GM18499 (cell line): Measurements from ENCODE around the gene CHD5.
"Not testable (repeated sequence)": the region's sequence is repeated elsewhere in the genome, so short reads cannot be mapped to it uniquely, and the experiment has no call there.

Experiments used
- ATAC-seq: cut with Tn5 transposase; IDR thresholded peaks from one replicate; pipeline ENCODE4 v1.9.1; 2021; ENCODE audit warnings: moderate number of reproducible peaks; ENCODE audit not compliant: insufficient read depth, unreplicated experiment

The CHD5 gene

DNA sequence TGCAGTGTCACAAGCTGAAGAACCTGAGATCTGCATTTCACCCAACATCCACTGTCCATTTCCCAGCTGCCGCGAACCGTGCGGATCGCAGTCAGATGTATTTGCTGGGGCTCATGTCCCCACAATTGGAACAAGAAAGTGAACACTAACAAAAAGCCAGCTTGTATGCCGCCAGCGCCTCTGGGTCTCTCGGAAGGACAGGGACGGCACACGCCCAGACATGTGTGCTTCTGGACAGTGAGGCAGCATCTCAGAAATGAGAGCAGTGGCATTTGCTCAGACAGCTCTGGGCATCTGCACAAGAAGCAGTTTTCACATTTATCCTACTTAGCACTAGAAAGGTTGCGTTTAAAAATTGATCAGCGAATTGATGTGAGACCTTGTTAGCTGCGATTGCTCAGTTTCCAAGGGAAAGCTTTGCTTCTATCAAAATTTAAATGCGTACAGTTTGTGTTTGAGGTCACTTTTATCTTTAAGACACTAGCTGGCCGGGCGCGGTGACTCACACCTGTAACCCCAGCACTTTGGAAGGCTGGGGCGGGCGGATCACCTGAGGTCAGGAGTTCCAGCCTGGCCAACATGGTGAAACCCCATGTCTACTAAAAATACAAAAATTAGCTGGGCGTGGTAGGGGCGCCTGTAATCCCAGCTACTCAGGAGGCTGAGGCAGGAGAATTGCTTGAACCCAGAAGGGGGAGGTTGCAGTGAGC, 105.8 kb downstream of the CHD5 start:
- no peak for ATAC-seq

DNA sequence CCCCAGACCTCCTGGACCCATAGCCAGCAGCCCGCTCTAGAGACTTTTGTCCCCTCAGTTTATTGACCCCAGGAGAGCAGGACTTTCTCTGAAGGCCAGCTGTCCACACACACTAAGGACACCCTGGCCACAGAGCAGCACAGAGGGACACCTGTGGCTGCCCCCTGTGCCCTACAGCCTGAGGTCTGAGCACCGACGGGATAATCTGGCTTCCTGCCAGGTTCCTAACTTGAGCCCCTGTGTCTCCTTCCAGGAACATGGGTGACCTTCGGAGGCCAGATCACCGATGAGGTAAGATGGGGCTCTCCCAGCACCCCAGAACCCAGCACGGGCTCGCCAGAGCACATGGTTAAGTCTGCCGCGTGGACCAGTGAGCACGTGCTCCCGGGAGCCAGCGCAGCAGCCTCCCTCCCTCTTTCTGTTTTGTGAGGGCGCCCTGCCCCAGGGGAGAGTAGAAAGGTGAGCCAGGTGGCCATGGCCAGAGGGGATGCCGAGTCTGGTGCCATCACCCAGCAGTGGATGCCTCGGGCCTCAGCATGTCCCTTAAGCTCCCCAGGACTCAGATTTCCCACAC, 106.6 kb downstream of the CHD5 start:
- ATAC-seq: no peak

DNA sequence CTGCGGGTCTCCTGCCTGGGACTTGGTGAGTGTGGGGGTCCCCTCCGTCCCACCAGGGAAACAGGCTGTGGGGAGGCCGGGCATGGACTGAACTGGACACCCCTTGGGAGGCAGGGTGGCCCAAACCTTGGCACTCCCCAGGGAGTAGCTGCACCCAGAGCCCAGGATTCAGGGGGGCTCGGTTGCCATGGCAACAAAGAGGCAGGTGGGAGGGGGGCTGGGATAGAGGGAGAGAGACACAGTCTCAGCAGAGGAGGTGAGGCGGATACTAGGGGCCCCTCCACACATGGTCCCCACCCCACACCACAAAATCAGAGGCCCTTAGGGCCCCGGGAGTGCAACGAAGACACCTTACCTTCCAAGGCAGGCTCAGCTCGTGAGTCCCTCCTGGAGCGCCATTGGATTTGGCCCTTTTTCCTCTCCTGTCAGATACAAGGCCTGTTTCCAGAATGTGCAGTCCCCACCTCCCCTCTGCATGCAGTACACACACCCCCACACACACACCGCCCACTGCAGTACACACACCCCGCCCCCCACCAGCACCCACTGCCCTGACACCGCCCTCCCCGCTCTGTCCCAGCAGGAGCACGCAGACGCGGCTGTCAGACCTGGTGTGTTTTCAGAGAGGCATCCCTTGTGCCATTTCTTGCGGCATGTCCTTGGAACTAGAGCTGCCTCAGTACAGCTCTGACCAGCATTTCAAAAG, 107.2 kb downstream of the CHD5 start:
- no peak for ATAC-seq

DNA sequence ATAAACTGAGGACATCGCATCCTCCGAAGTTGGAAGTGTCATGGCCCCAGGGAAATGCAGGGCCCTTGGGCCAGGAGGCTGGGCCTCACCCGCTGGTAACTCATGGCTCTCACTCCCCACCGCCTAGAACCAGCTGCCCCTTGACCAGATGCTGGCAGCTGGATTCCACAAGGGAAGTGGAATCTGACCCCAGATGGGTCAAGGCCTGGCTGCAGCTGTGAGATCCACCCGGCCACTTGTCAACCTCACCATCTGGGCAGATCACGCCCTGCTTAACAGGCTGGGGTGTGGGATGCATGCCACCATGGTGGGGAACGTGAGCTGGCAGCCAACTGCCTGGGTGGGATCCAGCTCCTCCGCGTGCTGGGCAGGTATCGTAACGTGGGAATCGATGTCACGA, 108.9 kb downstream of the CHD5 start:
- ATAC-seq: no peak

DNA sequence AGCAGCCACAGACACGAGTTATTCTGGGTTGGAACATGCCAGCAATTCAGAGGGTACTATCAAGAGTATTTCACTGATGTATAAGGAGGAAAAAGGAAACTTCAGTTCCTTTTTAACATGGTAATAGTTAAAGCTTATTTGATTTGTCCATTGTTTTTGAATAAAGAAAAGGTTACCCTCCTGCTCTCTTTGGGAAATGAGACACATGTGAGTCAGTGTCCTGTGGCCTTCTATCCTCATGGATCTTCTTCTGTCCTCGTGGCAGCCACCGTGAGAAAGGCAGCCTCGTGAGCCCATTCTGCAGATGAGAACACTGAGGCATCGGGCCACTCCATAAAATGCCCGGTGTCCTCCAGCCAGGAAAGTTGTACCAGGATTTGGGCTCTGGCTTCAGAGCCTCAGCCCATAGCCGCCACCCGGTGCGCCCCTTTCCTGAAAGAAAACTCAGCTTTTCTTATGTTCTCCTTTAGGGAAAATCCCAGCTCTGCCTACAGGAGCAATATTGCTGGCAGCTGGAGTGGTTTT, 109.6 kb downstream of the CHD5 start:
- no peak for ATAC-seq

DNA sequence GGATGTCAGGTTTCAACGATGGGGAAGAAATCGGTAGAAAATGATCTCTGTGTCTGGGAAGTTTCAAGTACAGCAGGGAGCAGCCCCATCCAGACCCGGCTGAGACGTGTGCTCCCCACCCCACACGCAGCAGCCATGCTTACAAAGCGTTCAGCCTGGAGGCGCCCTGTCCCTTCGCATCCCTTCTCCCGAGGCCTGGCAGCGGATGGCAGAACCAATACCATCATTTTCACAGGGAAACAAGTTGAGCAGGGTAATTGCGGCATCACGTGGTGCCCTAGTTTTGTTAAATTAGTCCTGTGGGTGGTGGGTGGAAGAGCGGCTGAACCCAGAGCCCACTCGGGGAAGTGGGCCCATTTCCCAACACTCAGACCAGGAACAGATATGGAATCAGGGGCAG, 110.5 kb downstream of the CHD5 start:
- ATAC-seq: no peak

DNA sequence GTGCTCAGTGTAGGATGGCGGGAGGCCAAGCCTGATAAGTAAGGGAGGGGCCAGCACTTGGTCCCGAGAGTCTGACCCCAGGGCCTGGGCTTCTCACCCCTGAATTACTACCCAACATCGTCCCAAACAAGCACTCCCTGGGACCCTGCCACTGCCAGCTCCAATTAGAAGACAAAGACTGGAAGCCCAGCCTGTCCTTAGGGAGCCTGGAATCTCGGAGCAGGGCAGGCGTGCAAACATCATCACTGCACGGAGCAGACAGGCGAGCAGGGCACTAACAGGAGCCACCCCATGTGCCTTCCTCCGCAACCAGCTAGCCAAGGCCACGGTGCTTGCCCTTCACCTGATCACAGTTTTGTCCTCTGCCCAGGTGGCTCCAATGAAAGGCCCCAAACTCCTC, 111.2 kb downstream of the CHD5 start:
- ATAC-seq: no peak

DNA sequence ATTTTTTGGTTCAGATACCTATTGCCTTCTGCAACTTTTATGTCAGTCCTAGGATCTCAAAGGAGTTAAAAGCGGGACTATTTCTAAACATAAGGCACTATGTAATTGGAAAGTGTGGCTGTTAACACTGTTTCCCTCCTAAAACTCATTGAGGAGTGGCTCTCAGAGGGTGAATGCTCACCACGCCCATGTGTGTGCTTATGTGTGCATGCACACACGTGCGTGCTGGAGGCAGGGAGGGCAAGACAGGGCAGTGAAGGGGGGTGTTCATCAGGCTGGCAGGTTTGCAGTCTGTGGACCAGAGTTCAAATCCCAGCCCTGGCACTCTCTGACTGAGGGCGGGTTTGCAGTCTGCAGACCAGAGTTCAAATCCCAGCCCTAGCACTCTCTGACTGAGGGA, 112.0 kb downstream of the CHD5 start:
- no peak for ATAC-seq

DNA sequence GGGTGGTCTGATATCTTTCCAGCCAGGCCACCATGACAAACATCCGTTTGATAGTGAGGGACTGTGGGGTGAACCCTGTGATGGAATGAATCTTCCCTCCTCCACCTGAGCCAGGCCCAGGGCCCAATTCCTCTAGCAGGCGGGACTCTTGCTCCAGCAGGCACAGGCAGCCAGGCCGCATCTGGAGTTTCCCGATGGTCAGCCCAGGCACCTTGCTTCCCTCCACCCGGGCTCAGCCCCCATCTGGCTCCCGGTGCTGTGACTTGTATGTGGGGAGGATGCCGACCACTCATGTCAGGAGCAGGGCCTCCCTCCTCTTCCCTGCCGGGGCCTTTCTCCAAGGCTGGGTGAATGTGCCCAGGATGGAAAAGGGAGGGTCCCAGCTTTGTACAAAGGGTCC, 113.4 kb downstream of the CHD5 start:
- no peak for ATAC-seq

DNA sequence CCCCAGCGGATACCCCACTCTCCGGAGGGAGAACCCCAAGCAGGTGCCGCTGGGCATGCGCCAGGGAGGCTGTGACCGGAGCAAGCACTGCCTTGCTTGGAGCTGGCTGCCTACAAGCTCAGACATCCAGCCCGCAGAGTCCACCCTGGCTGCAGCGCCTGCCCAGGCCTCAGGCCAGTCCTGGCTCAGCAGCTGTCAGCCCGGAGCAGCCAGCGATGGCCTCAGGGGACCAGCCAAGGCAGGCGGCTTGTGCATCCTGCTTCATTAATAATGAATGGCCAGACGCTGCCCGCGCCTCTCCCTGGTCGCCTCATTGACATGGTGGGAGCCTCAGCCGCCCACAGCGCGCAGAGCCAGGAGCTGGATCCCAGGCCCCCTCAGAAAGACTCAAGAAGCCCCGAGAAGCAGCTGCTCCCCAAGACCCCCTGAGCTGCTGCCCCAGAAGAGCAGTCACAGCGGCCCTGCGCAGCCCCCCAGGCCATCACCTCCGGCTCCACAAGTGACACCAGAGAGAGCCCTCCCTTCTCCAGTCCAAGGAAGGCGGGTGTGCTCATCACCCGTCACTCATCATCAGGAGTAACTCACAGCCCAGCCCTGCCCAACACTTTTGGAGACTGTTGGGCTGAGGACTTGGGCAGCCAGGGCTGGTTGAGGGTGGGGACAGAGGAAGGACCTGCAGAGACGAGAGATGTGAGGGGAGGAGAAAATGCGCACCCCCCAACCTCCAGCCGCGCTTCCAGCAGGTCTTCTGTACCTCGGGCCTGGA, 114.8 kb downstream of the CHD5 start:
- no peak for ATAC-seq

DNA sequence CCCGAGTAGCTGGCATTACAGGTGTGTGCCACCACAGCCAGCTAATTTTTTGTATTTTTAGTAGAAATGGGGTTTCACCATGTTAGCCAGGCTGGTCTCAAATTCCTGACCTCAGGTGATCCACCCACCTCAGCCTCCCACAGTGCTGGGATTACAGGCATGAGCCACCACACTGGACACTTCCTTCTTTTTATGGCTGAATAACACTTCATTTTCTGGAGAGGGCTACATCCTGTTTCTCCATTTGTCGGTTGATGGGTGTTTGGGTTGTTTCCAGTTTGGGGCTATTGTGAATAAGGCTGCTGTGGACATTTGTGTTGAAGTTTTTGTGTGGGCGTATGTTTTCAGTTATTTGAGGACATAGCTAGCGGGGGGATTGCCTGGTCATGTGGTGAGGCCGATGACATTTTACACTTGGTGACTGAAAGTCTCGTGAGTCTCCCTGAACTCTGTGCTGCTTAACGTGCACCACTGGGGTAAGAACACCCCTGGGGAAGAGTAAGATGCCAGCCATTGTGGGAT, 116.5 kb downstream of the CHD5 start:
- not testable (repeated sequence) for ATAC-seq

DNA sequence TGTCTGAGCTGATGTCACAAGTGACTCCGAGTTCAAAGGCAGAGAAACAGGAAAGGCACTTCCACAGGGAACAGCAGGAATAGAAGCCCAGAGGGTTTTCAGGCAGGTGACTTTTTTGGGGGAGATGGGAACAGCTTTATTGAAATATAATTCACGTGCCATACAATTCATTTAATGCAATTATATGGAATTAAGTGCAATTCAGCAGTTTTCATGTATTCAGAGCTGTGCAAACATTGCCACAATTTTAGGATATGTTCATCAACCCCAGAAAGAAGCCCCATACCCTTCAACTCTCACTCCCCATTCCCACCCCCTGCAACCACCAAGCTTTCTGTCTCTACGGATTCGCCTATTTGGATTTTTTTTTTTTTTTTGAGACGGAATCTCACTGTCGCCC, 117.5 kb downstream of the CHD5 start:
- ATAC-seq: no peak

DNA sequence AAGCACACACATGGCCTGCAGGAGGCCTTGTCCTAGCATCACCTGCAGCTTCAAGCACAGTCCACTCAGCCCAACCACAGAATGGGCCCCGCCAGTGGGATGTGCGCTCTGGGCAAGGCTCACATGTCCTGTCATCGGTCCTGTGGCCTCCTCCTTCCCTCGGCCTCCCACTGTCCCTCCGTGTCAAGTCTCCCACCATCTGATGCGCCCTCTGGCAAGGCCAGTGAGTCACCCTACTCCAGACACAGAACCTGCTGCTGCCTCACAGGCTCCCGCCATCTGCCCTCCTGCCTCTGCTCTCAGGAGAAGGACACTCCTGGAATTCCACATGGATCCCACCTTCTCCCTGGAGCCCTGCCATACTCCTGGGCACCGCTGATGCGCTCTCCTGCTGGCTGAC, 120.3 kb downstream of the CHD5 start:
- no peak for ATAC-seq

DNA sequence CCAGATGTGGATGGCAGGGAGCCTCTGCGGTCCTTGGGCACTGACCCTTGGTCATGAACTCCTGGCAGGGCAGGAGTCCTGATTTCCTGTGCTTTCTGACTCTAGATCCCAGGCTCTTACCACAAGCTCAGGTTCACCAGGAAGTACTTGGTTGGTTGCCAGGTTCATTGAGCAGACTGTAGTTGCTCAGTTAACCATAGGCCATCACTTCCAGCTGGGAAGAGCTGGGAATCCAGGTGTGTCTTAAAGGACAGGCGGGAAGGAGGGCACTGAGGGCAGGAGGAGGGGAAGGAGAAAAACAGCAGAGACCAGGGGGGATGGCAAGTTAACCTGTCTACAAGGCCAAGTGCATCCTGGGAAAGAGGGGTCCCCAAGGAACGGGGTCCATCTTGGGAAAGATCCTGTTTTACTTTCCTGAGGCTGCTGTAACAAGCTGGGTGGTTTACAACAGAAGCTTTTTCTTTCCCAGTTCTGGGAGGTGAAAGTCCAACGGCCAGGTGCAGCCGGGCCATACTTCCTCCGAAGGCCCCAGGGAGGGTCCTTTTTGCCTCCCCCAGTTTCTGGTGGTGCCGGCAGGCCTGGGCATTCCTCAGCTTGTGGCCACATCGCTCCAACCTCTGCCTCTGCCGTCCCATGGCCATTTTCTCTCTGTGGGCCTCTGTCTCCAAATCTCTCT, 122.8 kb downstream of the CHD5 start:
- ATAC-seq: no peak

DNA sequence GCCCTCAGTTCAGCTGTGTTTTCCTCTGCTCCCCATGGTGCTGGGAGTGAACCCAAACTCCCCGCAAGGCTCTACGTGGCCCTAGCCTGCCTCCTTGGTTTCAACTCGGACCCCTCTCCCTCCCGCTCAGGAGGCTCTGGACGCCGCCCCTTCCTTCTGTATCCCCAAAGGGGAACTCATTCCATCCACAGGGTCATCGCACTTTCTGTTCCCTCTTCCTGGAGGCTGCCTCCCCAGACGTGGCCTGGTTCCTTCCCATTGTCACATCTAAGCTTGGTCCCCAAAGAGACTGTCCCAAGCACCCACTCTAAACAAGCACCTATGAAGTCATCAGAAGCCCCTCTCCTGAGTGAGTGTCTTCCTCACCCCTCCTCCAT, 123.6 kb downstream of the CHD5 start:
- no peak for ATAC-seq

DNA sequence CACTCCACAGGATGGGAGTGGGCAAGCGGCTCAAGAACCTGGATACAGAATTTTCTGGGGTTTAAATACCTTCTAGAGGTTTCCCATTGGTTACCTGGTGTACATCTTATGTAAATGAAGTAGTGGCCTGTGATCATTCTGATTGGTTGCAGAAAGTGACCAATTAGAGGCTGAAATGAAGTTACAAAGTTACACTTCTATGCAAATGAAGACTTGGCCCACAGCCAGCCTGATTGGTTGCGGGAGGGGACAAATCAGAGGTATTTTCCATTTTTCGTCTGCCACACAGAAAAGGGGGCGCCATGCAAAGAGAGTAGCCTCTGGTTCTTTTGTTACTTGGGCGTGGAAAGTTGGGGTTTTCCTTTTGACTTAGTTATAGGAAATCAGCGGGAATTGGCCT, 125.5 kb downstream of the CHD5 start:
- ATAC-seq: no peak

DNA sequence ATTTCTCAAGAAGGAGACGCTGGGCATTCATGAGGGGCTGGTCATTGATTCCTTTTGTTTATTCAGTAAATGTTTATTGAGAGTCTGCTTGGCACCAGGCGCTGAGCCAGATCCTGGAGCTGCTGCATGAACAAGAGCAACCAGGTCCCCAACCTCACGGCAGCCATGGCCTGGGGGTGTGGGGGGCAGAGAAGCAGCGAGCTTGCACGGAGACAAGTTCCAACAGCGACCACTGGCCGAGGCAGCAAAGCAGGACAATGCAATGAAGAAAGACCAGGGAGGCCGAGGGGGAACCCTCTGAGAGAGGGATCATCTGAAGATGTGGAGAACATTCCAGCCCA, 126.9 kb downstream of the CHD5 start:
- no peak for ATAC-seq

DNA sequence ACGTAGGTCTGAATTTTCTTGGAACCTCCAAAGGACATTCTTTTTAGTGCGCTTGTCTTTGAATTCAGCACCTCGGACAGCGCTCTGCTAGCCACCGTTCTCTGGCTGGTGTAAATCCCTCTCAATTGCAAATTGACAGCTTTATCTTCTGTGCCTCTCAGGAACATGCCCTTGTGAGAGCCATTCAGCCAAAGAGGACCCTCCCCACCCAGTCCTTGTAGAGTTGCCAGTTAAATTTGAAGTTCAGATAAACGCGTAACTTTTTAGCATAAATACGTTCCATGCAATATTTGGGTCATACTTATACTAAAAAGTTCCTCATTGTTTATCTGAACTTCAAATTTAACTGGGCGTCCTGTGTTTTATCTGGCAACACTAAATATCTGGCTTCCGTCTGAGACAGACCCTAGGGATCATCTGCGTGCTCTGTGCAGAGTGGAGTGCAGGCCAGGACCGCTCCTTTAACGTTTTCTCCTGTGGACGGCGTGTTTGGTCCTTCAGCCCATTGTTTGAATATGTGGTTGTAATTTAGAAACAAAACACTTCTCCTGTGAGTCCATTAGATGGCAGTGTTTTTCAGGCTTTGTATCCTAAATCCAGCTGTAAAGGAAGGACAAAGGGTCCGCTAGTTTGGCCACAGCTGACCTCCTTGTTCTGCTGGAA, 127.4 kb downstream of the CHD5 start:
- ATAC-seq: no peak
